ENCODE results near the gene GID4. TPM values are rescaled to one million over a fixed set of nuclear protein-coding genes. Genes with fewer than 3 reads are reported as not detected.
"Not testable (repeated sequence)": the region's sequence is repeated elsewhere in the genome, so short reads cannot be mapped to it uniquely, and the experiment has no call there.

Gene GID4
- total RNA-seq, 4 donors from 2014 or later = 7.5 to 18.1 (median 11.6) TPM

GRCh38 chr17:17994271-17995069 is 44.7 kb upstream of the GID4 start:
- H3K36me3 ChIP-seq = no peaks in the 10 kb centered on the region
- intact Hi-C loops (cut with DNase I) = no loop called here
- no peaks in the 10 kb centered on the region for H3K27me3 ChIP-seq
- TF ChIP-seq POLR2A (IDR thresholded peaks at IDR 0.05) (no peak), CTCF (IDR thresholded peaks at IDR 0.05) (no peak)
- H3K4me1 ChIP-seq = peaks cover 0 to 32% (median 6%) of the 10 kb centered on the region in 3 donors
- no peak overlapping the region for H3K27ac ChIP-seq
- DNase-seq = no peak
- WGBS, 2 donors = 58 to 70% methylated on average over 5 to 17 of the region's 18 CpGs
- H3K4me3 ChIP-seq = no peak overlapping the region
- H3K9me3 ChIP-seq = no peaks in the 10 kb centered on the region

GRCh38 chr17:17995887-17996286 is 43.3 kb upstream of the GID4 start:
- H3K4me3 ChIP-seq; H3K27ac ChIP-seq; H3K36me3 ChIP-seq; intact Hi-C loops (cut with DNase I); H3K9me3 ChIP-seq; DNase-seq; H3K27me3 ChIP-seq: not testable (repeated sequence)
- peaks cover 0 to 21% (median 0%) of the 10 kb centered on the region in 3 donors for H3K4me1 ChIP-seq
- WGBS, 2 donors = 92 to 98% methylated on average over 7 to 8 of the region's 8 CpGs

- Histone ChIP-seq H3K36me3 (no peaks in the 10 kb centered on the region), H3K4me1 (peaks cover 0 to 14% (median 0%) of the 10 kb centered on the region in 3 donors), H3K4me3 (no peak overlapping the region), H3K27ac (no peak overlapping the region), H3K9me3 (no peaks in the 10 kb centered on the region), H3K27me3 (no peaks in the 10 kb centered on the region)
- no peak for DNase-seq
- TF ChIP-seq CTCF (IDR thresholded peaks at IDR 0.05) (no peak), POLR2A (IDR thresholded peaks at IDR 0.05) (no peak)
- WGBS, 2 donors = 69 to 100% methylated on average over 1 to 3 of the region's 8 CpGs
- intact Hi-C loops (cut with DNase I) = no loop called here
Observed at GRCh38 chr17:17998934-17999333, 40.3 kb upstream of the GID4 start.

- 73 to 77% methylated on average over 8 to 9 of the region's 9 CpGs for WGBS, 2 donors
- peaks cover 0 to 8% (median 0%) of the 10 kb centered on the region in 3 donors for H3K4me1 ChIP-seq
- TF ChIP-seq CTCF (IDR thresholded peaks at IDR 0.05) (no peak), POLR2A (IDR thresholded peaks at IDR 0.05) (no peak)
- no peak overlapping the region for H3K27ac ChIP-seq
- no peaks in the 10 kb centered on the region for H3K27me3 ChIP-seq
- H3K9me3 ChIP-seq = no peaks in the 10 kb centered on the region
- no peak overlapping the region for H3K4me3 ChIP-seq
- no peak for DNase-seq
- intact Hi-C loops (cut with DNase I) = no loop called here
- H3K36me3 ChIP-seq = no peaks in the 10 kb centered on the region
Observed at GRCh38 chr17:17999364-18000029, 39.7 kb upstream of the GID4 start.

- no peaks in the 10 kb centered on the region for H3K27me3 ChIP-seq
- no peaks in the 10 kb centered on the region for H3K36me3 ChIP-seq
- TF ChIP-seq POLR2A (IDR thresholded peaks at IDR 0.05) (no peak), CTCF (IDR thresholded peaks at IDR 0.05) (no peak)
- H3K27ac ChIP-seq = no peak overlapping the region
- WGBS, 2 donors = 70 to 83% methylated on average over 6 to 8 of the region's 8 CpGs
- no peak for DNase-seq
- no peaks in the 10 kb centered on the region for H3K9me3 ChIP-seq
- intact Hi-C loops (cut with DNase I) = no loop called here
- peaks cover 0 to 3% (median 0%) of the 10 kb centered on the region in 3 donors for H3K4me1 ChIP-seq
- H3K4me3 ChIP-seq = no peak overlapping the region
Observed at GRCh38 chr17:18000030-18000408, 39.2 kb upstream of the GID4 start.
